PFSK-1 (cell line): ENCODE measurements around the gene AMHR2.

Experiments used
- POLR2AphosphoS5 ChIP-seq: IDR thresholded peaks from 2 replicates; pipeline ENCODE4 v1.6.1; 2012; ENCODE audit warnings: low read depth, mild to moderate bottlenecking, control low read depth, low read length, moderate library complexity
- SIN3A ChIP-seq: IDR thresholded peaks from 2 replicates; pipeline ENCODE4 v1.6.1; 2012; ENCODE audit warnings: mild to moderate bottlenecking, low read length, moderate library complexity, borderline replicate concordance; ENCODE audit not compliant: insufficient read depth
- TAF1 ChIP-seq: IDR thresholded peaks from 2 replicates; pipeline ENCODE4 v1.6.1; 2012; ENCODE audit warnings: low read length, control low read depth, borderline replicate concordance; ENCODE audit not compliant: insufficient read depth
- TF ChIP-seq, protein P1 (sequence below), 2 experiments: IDR thresholded peaks; 2 replicates each; pipeline versions ENCODE4 v1.6.1 to v1.8.0; 2011 to 2012; ENCODE audit warnings: low read depth in 2 of 2, low read length in 2 of 2, control low read depth in 1 of 2, inconsistent platforms in 1 of 2, mild to moderate bottlenecking in 1 of 2, moderate library complexity in 1 of 2; ENCODE audit not compliant: insufficient read depth in 1 of 2

The AMHR2 gene

DNA sequence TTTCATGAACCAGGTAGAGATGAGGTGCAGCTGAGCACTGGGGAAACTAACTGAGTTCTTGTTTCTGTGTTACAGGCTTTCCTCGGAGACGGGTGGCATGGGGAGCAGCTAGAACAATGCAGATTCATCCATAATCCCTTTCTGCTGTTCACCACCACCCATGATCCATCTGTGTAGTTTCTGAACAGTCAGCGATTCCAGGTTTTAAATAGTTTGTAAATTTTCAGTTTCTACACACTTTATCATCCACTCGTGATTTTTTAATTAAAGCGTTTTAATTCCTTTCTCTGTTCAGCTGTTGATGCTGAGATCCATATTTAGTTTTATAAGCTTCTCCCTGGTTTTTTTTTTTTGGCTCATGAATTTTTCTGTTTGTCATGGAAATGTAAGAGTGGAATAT is 55.7 kb downstream of the AMHR2 start:
- TF ChIP-seq SIN3A (no peak), POLR2AphosphoS5 (0 out of 2 replicates have a peak, but pooled peaks have one; percentile 47)

DNA sequence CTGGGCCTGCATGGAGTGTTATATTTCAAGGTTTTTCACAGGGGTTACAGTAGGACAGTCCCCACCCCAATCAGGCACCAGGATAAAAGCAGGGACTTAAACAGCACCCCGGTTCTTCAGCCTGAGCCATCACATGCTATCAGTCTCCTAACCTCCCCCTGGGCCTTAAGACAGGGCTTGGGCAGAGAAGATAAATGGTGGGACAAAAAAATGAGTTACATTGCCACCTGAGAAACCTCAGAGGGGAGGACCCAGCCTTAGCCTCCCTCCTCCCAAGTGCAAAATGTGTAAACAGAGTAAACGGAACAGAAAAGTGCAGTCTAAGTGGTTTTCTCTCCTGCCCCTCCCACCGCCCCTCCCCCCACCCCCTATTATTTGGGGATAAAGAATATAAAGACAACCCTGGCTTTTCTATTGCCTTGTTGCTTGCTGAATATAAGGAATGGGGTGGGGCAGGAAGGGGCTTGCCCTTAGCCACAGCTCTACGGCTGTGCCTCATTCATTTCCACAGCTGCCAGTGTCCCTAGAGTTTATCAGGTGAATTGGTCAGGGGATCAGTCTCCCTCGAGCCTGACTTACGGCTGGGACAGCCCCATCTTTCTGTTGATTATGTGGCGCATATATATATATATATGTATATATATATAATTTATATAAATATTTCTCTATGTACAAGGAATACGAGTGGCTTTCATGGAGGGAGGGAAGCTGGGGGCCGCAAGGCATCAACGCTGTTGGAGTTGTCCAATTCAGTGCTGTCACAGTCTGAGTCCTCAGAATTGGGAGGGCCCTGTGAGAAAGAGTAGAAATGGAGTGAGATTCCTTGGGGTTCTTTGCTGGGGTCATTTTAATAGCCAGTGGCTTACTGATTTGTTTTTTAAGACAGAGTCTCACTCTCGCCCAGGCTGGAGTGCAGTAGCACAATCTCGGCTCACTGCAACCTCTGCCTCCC is 57.1 kb downstream of the AMHR2 start:
- TF ChIP-seq, protein P1, sequence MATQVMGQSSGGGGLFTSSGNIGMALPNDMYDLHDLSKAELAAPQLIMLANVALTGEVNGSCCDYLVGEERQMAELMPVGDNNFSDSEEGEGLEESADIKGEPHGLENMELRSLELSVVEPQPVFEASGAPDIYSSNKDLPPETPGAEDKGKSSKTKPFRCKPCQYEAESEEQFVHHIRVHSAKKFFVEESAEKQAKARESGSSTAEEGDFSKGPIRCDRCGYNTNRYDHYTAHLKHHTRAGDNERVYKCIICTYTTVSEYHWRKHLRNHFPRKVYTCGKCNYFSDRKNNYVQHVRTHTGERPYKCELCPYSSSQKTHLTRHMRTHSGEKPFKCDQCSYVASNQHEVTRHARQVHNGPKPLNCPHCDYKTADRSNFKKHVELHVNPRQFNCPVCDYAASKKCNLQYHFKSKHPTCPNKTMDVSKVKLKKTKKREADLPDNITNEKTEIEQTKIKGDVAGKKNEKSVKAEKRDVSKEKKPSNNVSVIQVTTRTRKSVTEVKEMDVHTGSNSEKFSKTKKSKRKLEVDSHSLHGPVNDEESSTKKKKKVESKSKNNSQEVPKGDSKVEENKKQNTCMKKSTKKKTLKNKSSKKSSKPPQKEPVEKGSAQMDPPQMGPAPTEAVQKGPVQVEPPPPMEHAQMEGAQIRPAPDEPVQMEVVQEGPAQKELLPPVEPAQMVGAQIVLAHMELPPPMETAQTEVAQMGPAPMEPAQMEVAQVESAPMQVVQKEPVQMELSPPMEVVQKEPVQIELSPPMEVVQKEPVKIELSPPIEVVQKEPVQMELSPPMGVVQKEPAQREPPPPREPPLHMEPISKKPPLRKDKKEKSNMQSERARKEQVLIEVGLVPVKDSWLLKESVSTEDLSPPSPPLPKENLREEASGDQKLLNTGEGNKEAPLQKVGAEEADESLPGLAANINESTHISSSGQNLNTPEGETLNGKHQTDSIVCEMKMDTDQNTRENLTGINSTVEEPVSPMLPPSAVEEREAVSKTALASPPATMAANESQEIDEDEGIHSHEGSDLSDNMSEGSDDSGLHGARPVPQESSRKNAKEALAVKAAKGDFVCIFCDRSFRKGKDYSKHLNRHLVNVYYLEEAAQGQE (IDR thresholded peaks at IDR 0.05; ENCODE audit: insufficient read depth in 1 of 2, low read depth in 2 of 2, low read length in 2 of 2): no peak
- TF ChIP-seq POLR2AphosphoS5 (peak; percentile 65), SIN3A (no peak), TAF1 (no peak)
